NCI-H146 (cell line): ENCODE results near the gene FRMPD4.
A peak's percentile ranks its signal among the peaks of the same experiment; 100 is the strongest.
"Not testable (repeated sequence)": the region's sequence is repeated elsewhere in the genome, so short reads cannot be mapped to it uniquely, and the experiment has no call there.

Source experiments
- DNase-seq: peaks from one replicate; lab custom pipeline; 2025; lab: John Stamatoyannopoulos, UW

The FRMPD4 gene

GRCh38 chrX:12138361-12139313 lies at the start of gene FRMPD4:
FRMPD4 (plus strand) TSS chrX:12138473; CDS start chrX:12138972, 499 bp downstream.
- DNase-seq: peak; percentile 89

GRCh38 chrX:12089740-12090139 lies 48.5 kb upstream of the FRMPD4 start:
- DNase-seq: no peak

GRCh38 chrX:12113321-12113720 lies 25.0 kb upstream of the FRMPD4 start:
- DNase-seq: no peak

- DNase-seq: no peak
Observed at GRCh38 chrX:12115377-12115776, 22.9 kb upstream of the FRMPD4 start.

GRCh38 chrX:12118134-12118533 lies 20.1 kb upstream of the FRMPD4 start:
- DNase-seq: no peak

- DNase-seq: no peak
Observed at GRCh38 chrX:12128017-12128416, 10.3 kb upstream of the FRMPD4 start.

GRCh38 chrX:12137951-12138360 lies 317 bp upstream of the FRMPD4 start:
- DNase-seq: peak; percentile 79

GRCh38 chrX:12139934-12140611 lies 1.8 kb downstream of the FRMPD4 start:
- DNase-seq: peak; percentile 74

- DNase-seq: no peak
Observed at GRCh38 chrX:12141511-12141910, 3.2 kb downstream of the FRMPD4 start.

GRCh38 chrX:12142661-12143060 lies 4.4 kb downstream of the FRMPD4 start:
- no peak for DNase-seq

- DNase-seq: no peak
Observed at GRCh38 chrX:12145402-12145801, 7.1 kb downstream of the FRMPD4 start.

GRCh38 chrX:12149670-12150407 lies 11.6 kb downstream of the FRMPD4 start:
- no peak for DNase-seq

GRCh38 chrX:12153317-12153716 lies 15.0 kb downstream of the FRMPD4 start:
- DNase-seq: no peak

- no peak for DNase-seq
Observed at GRCh38 chrX:12153741-12154140, 15.5 kb downstream of the FRMPD4 start.

GRCh38 chrX:12159799-12160198 lies 21.5 kb downstream of the FRMPD4 start:
- DNase-seq: no peak

- DNase-seq: no peak
Observed at GRCh38 chrX:12162420-12162819, 24.1 kb downstream of the FRMPD4 start.

- not testable (repeated sequence) for DNase-seq
Observed at GRCh38 chrX:12164180-12164579, 25.9 kb downstream of the FRMPD4 start.

- peak; percentile 30 for DNase-seq
Observed at GRCh38 chrX:12170755-12171154, 32.5 kb downstream of the FRMPD4 start.

- DNase-seq: no peak
Observed at GRCh38 chrX:12174358-12174757, 36.1 kb downstream of the FRMPD4 start.

GRCh38 chrX:12197030-12197429 lies 58.8 kb downstream of the FRMPD4 start:
- DNase-seq: no peak

GRCh38 chrX:12206413-12206812 lies 68.1 kb downstream of the FRMPD4 start:
- DNase-seq: no peak

- no peak for DNase-seq
Observed at GRCh38 chrX:12210196-12210815, 72.0 kb downstream of the FRMPD4 start.
